ENCODE measurements around the gene ZDHHC12.

The ZDHHC12 gene

GRCh38 chr9:128723866-128724743 is at the start of gene ZDHHC12:
Gene ZDHHC12 (minus strand): TSS chr9:128724127. CDS start chr9:128724093, 34 bp downstream.
- DNase-seq (ENCODE audit: low read depth in 2 of 2), result peak; percentile 97 to 99

GRCh38 chr9:128773049-128773448 is 49.1 kb upstream of the ZDHHC12 start:
- DNase-seq (ENCODE audit: low read depth in 2 of 2), result no peak

GRCh38 chr9:128771745-128772519 is 48.0 kb upstream of the ZDHHC12 start, which contains the start of gene ZER1:
Gene ZER1 (minus strand): TSS chr9:128771927. CDS start chr9:128755565, 16,362 bp downstream.
- DNase-seq (ENCODE audit: low read depth in 2 of 2), result peak; percentile 82 to 86

GRCh38 chr9:128771094-128771721 is 47.3 kb upstream of the ZDHHC12 start:
- no peak for DNase-seq (ENCODE audit: low read depth in 2 of 2)

- DNase-seq (ENCODE audit: low read depth in 2 of 2), result no peak
These were observed 46.5 kb upstream of the ZDHHC12 start for GRCh38 chr9:128770286-128771030.

GRCh38 chr9:128768606-128769005 is 44.7 kb upstream of the ZDHHC12 start:
- no peak for DNase-seq (ENCODE audit: low read depth in 2 of 2)

DNA sequence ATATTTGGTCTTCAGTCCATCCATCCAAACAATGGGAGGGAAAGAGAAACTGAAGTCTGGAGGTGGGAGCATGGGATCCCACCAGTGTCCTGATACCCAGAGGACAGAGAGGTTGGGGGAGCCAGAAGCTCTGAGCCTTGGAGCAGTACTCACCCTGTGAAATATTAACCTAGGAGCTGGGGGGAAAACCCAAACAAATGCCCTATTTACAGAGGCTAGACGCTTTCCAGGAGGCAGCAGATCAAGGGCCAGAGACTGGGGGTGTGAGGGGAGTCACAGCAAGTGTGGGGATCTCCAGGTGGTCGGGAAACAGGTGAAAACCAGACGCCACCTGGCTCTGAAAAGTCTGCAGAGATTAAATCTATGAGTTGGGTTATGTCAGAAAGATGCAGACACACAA is 41.6 kb upstream of the ZDHHC12 start:
- no peak for DNase-seq (ENCODE audit: low read depth in 2 of 2)

DNA sequence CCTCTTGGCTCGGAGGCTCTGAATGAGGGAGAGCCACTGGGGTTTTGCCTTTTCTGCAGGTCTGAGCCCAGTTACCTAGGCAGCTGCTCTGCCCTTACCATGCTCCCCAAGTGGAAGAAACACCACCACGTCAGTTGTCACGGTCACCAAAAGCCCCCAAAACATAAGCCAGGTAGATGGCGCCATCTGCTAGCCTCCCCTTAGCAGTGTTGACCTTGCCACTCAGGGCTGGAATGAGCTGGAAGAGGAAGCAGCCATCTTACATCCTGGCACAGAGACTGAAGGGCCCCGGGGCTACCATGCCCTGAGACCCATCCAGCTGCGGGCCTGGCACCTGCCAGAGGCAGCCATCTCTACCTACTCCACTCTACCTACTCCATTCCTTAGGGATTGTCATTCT is 40.4 kb upstream of the ZDHHC12 start:
- no peak for DNase-seq (ENCODE audit: low read depth in 2 of 2)

GRCh38 chr9:128762671-128763449 is 38.9 kb upstream of the ZDHHC12 start:
- no peak for DNase-seq (ENCODE audit: low read depth in 2 of 2)

DNA sequence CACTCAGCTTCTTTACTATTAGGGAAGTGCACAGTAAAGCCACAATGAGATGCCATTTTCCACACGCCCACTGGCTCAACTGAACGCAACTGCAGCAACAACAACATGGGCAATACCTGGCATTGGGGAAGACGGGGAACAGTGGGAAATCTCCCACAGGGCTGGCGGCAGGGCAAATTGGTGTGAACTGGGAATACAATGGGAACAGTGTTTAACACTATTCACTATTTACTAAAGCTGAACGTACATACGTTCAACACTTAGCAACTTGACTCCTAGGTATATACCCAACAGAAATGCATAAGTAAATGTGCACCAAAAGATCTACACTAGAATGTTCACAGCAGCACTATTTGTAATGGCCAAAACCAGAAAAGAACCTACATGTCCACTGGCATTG is 33.7 kb upstream of the ZDHHC12 start:
- no peak for DNase-seq (ENCODE audit: low read depth in 2 of 2)

- no peak for DNase-seq (ENCODE audit: low read depth in 2 of 2)
These were observed 29.7 kb upstream of the ZDHHC12 start for GRCh38 chr9:128753627-128754026.

GRCh38 chr9:128750926-128751595 is 27.1 kb upstream of the ZDHHC12 start:
- DNase-seq (ENCODE audit: low read depth in 2 of 2), result no peak

DNA sequence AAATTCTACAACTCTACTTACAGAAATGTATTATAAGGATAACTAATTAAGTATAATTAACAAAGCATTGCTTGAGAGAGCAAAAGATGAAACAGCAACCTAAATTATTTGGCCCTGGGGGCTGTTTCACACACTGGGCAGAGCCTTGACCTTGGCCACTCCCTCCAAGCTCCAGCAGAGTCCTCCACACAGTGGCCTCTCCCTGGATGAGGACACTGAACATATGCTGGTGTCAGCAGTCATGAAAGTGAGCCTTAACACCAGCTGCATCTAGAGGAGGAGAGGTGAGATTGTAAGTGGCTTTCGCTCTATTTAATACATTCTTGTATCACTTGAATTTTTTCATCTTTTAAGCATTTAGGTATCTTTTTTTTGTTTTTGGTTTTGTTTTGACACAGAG is 23.3 kb upstream of the ZDHHC12 start:
- DNase-seq (ENCODE audit: low read depth in 2 of 2), result no peak

GRCh38 chr9:128743421-128743820 is 19.5 kb upstream of the ZDHHC12 start:
- no peak for DNase-seq (ENCODE audit: low read depth in 2 of 2)

DNA sequence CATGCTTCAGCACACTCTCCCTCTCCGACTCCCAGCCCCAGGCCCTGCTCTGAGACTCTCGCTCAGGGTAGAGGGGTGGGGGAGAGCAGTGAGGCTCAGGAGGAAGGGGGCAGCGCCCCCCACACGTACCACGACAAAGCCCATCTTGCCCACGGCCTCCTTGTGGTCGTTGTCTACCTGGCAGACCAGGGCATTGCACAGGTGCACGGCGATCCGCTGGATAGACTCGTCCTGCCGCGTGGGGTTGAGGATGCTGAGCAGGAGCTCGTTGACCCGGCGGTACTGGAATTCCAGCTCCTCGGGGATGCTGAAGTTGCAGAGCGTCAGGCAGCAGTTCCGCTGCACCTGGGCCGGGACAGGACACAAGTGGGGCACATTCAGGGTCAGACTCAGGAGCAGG is 18.5 kb upstream of the ZDHHC12 start:
- no peak for DNase-seq (ENCODE audit: low read depth in 2 of 2)

GRCh38 chr9:128735373-128735772 is 11.4 kb upstream of the ZDHHC12 start:
- no peak for DNase-seq (ENCODE audit: low read depth in 2 of 2)

DNA sequence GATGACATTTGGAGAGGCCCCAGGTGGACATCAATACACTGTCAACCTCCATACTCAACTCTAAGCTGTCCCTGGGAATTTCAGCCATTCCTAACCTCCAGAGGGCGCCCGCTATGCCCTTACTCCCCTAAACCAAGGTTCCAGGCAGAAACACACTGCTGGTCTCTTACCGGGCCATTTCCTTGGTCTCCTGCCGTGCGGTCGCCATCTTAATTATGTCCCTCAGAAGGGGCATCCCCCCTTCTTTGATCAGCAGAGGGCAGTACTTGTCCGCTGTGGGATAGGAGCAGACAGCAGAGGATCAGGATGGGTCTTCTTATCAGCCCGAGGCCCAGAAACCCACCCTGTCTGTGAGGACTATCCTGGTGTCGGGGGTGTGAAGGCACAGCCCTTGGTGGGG is 9.3 kb upstream of the ZDHHC12 start:
- DNase-seq (ENCODE audit: low read depth in 2 of 2), result no peak

GRCh38 chr9:128732576-128732975 is 8.6 kb upstream of the ZDHHC12 start:
- DNase-seq (ENCODE audit: low read depth in 2 of 2), result no peak

GRCh38 chr9:128731691-128732090 is 7.8 kb upstream of the ZDHHC12 start:
- DNase-seq (ENCODE audit: low read depth in 2 of 2), result no peak

DNA sequence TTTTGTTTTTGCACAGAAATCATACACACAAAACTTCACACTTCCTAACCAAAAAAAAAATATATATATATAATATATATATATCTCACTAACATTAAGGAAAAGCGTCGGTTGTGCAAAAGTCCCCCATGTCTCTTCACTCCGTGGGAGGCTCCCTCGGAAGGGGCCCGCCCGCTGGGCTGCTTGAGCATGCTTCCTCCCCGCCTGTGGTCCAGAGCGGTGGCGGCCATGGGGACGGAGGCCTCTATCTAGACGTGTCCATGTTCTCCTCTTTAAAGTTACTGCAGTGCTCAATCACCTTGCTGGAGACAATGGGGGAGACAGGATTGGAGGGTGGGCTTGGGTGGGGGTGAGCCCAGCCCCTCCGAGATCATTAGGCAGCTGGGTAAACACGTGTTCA is 7.2 kb upstream of the ZDHHC12 start:
- DNase-seq (ENCODE audit: low read depth in 2 of 2), result no peak
